GM10266 (cell line): ENCODE data around the gene CDK2AP2.

ENCODE experiments used
- DNase-seq: peaks from one replicate; pipeline ENCODE4 v3.0.0; 2012; ENCODE audit errors: extremely low spot score
- CTCF ChIP-seq: IDR thresholded peaks from 2 replicates; pipeline ENCODE4 v1.5.1; 2012; ENCODE audit warnings: mild to moderate bottlenecking, low read depth; ENCODE audit not compliant: control insufficient read depth, insufficient read depth; ENCODE audit errors: missing control alignments

Gene CDK2AP2

GRCh38 chr11:67543585-67543984, 35.6 kb upstream of the CDK2AP2 start:
- no peak for DNase-seq
- TF ChIP-seq CTCF: no peak

- TF ChIP-seq CTCF: no peak
- DNase-seq: no peak
These were observed 35.0 kb upstream of the CDK2AP2 start for GRCh38 chr11:67542971-67543370.

GRCh38 chr11:67542169-67542568, 34.2 kb upstream of the CDK2AP2 start:
- TF ChIP-seq CTCF: no peak
- DNase-seq: no peak

- no peak for DNase-seq
- no peak for TF ChIP-seq CTCF
These were observed 33.2 kb upstream of the CDK2AP2 start for GRCh38 chr11:67541198-67541597.

- no peak for TF ChIP-seq CTCF
- DNase-seq: no peak
These were observed 31.6 kb upstream of the CDK2AP2 start for GRCh38 chr11:67539550-67539949.

GRCh38 chr11:67538823-67539505, 31.0 kb upstream of the CDK2AP2 start:
- no peak for TF ChIP-seq CTCF
- DNase-seq: no peak

GRCh38 chr11:67538306-67538705, 30.3 kb upstream of the CDK2AP2 start:
- TF ChIP-seq CTCF: no peak
- no peak for DNase-seq
